Measurements from ENCODE around the gene PNRC1. TPM values are rescaled to one million over a fixed set of nuclear protein-coding genes. Genes with fewer than 3 reads are reported as not detected.

PNRC1 gene
- total RNA-seq, 1 donor from 2014 or later = 121 TPM

DNA sequence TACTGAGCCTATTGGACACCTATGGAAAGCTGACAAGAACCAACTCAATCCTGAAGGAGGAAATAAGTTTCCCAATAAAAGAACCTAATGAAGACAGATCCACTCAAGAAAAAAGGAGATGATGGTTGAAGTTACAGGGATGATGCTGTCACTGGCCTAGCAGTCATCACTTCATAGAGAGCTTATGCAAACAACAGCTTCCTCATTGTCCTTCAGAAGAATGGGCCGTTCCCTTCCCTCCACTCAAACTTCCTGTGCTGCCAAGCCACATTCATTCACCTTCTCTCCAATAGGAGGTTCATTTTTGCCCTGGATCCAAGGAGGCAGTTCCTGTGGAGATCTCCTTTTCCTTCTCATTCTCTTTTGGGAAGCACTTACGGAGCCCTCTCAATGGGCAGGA is 51.5 kb downstream of the PNRC1 start:
- intact Hi-C loops (cut with DNase I) = no loop called here
- DNase-seq = no peak
- no peak for ATAC-seq (ENCODE audit: poor library complexity)

- ATAC-seq (ENCODE audit: poor library complexity) (no peak), DNase-seq (no peak)
- intact Hi-C loops (cut with DNase I) = no loop called here
These were observed 53.4 kb downstream of the PNRC1 start for GRCh38 chr6:89133981-89134380.

DNA sequence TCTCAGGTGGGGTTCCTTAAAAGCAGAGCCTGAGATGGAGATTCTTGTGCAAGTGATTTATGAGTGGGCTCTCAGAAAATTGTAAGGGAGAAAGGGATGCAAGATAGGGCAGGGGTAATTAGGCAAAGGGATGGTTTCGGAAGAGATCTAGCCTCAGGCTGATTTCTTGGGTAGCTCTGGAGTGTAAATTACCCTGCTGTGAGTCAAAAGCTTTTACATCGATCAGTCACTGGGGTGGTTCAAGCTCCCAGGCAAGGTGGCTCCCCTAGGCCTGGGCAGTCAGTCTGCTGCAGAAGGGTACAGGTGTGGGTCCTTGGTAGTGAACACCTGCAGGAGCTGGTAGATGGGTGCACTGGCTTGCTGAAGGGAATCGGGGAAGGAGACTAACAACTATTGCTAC is 54.2 kb downstream of the PNRC1 start:
- DNase-seq = no peak
- intact Hi-C loops (cut with DNase I) = no loop called here
- no peak for ATAC-seq (ENCODE audit: poor library complexity)

Other genes starting within 250 kb of the PNRC1 start
- gene RNGTT, start 117.1 kb upstream of the PNRC1 start, total RNA-seq = 7.6 TPM
- not detected for gene SRSF12, start 37.3 kb downstream of the PNRC1 start, total RNA-seq
- gene PM20D2, start 65.3 kb downstream of the PNRC1 start, total RNA-seq = 11.1 TPM
- not detected for gene GABRR1, start 136.6 kb downstream of the PNRC1 start, total RNA-seq
- gene GABRR2, start 234.5 kb downstream of the PNRC1 start, total RNA-seq = 0.54 TPM